ENCODE data around the gene BBLN.

- TF ChIP-seq CTCF (IDR thresholded peaks at IDR 0.05) (no peak), ZFX (IDR thresholded peaks at IDR 0.05; ENCODE audit: borderline replicate concordance) (no peak)
Observed at GRCh38 chr9:128161215-128161902, 1.3 kb downstream of the BBLN start.
